Fibroblast of the aortic adventitia (primary cell): ENCODE measurements around the gene PCBP3. TPM values are rescaled to one million over a fixed set of nuclear protein-coding genes. Genes with fewer than 3 reads are reported as not detected.
"Not testable (repeated sequence)": the region's sequence is repeated elsewhere in the genome, so short reads cannot be mapped to it uniquely, and the experiment has no call there.

Source experiments
- DNase-seq: peaks from one replicate; pipeline ENCODE4 v3.0.0-alpha.2; 2010; ENCODE audit warnings: low read depth
- H3K4me3 ChIP-seq: 2 replicates; pipeline ENCODE4 v1.5.1; 2011; ENCODE audit warnings: low read depth, mild to moderate bottlenecking, control low read depth, low read length, moderate library complexity
- CTCF ChIP-seq: IDR thresholded peaks from 2 replicates; pipeline ENCODE4 v1.5.1; 2011; ENCODE audit warnings: mild to moderate bottlenecking, low read length, control low read depth, inconsistent platforms; ENCODE audit not compliant: insufficient read depth
- total RNA-seq: library from RNA; depleted of rRNA; stranded (reverse); fragments of >200 nt; gene quantifications from 2 replicates; pipeline ENCODE4 v1.2.3, GENCODE V29; 2012; ENCODE audit warnings: low replicate concordance

PCBP3 gene
- total RNA-seq, 1 donor: 1.2 TPM

- TF ChIP-seq CTCF: no peak
- H3K4me3 ChIP-seq: peak overlapping the region; percentile 45
These were observed 1.3 kb upstream of the PCBP3 start for GRCh38 chr21:45642122-45642813.

GRCh38 chr21:45644041-45644906 is 749 bp downstream of the PCBP3 start:
- TF ChIP-seq CTCF: no peak
- no peak for DNase-seq
- peak overlapping the region; percentile 68 for H3K4me3 ChIP-seq

More at GRCh38 chr21:45642122-45642813, 1.3 kb upstream of the PCBP3 start:
- DNase-seq: no peak

GRCh38 chr21:45651921-45652320 is 8.4 kb downstream of the PCBP3 start:
- DNase-seq: no peak
- no peak overlapping the region for H3K4me3 ChIP-seq
- TF ChIP-seq CTCF: no peak

DNA sequence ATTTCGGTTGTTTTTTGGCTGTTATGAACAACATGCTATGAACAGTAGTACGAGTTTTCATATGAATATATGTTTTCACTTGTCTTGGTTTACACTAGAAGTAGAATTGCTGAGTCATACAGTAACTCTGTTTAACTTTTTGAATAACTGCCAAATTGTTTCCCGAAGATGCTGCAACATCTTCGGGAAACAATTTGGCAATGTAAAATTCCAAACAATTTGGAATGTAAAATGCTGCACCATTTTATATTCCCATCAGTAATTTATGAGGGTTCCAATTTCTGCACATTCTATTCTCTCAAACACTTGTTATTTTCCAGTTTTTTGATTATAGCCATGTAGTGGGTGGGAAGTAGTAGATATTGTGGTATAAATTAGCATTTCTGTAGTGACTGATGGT is 11.6 kb downstream of the PCBP3 start:
- DNase-seq: peak; percentile 68
- H3K4me3 ChIP-seq: no peak overlapping the region
- TF ChIP-seq CTCF: no peak

DNA sequence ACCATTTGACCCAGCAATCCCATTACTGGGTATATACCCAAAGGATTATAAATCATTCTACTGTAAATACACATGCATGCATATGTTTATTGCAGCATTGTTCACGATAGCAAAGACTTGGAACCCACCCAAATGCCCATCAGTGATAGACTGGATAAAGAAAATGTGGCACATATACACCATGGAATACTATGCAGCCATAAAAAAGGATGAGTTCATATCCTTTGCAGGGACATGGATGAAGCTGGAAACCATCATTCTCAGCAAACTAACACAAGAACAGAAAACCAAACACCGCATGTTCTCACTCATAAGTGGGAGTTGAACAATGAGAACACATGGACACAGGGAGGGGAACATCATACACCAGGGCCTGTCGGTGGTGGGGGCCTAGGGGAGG is 12.6 kb downstream of the PCBP3 start:
- not testable (repeated sequence) for DNase-seq, H3K4me3 ChIP-seq

DNA sequence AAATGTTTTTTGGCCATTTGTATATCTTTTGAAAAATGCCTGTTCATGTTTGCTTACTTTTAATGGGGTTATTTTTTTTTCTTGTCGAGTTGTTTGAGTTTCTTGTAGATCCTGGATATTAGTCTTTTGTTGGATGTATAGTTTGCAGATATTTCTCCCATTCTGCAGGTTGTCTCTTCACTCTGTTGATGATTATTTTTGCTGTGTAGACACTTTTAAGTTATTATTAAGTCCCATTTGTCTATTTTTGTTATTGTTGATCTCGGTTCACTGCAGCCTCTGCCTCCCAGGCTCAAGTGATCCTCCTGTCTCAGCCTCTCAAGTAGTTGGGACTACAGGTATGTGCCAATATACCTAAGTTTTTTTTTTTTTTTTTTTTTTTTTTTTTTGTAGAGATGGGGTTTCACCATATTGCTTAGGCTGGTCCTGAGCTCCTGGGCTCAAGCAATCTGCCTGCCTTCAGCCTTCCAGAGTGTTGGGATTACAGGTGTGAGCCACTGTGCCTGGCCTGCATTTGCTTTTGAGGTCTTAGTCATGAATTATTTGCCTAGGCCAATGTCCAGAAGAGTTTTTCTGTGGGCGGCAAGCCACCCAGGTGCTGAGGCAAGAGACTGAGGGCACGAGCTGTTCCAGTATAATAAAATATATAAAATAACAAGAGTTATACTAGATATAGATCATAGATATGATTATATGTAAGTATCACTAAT is 18.5 kb downstream of the PCBP3 start:
- not testable (repeated sequence) for DNase-seq, H3K4me3 ChIP-seq

GRCh38 chr21:45662623-45663245 is 19.2 kb downstream of the PCBP3 start:
- DNase-seq, H3K4me3 ChIP-seq: not testable (repeated sequence)

DNA sequence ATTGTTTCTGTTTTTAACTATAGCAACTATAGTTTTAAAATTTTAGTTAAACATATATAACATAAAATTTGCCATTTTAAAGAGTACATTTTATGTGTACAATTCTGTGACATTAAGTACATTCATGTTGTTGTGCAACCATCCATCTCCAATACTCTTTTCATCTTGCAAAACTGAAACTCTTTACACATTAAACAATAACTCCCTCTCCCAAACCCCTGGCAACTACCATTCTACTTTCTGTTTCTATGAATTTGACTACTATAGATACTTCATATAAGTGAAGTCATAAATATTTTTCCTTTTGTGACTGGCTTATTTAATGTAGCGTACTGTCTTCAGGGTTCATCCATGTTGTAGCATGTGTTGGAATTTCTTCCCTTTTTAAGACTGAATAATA is 25.9 kb downstream of the PCBP3 start:
- TF ChIP-seq CTCF: no peak
- H3K4me3 ChIP-seq: no peak overlapping the region
- no peak for DNase-seq
